Measurements from ENCODE around the gene MOSPD3. TPM values are rescaled to one million over a fixed set of nuclear protein-coding genes. Genes with fewer than 3 reads are reported as not detected.

Gene MOSPD3
- polyA plus RNA-seq, 3 donors, result 12.7 to 15.5 (median 13.3) TPM

DNA sequence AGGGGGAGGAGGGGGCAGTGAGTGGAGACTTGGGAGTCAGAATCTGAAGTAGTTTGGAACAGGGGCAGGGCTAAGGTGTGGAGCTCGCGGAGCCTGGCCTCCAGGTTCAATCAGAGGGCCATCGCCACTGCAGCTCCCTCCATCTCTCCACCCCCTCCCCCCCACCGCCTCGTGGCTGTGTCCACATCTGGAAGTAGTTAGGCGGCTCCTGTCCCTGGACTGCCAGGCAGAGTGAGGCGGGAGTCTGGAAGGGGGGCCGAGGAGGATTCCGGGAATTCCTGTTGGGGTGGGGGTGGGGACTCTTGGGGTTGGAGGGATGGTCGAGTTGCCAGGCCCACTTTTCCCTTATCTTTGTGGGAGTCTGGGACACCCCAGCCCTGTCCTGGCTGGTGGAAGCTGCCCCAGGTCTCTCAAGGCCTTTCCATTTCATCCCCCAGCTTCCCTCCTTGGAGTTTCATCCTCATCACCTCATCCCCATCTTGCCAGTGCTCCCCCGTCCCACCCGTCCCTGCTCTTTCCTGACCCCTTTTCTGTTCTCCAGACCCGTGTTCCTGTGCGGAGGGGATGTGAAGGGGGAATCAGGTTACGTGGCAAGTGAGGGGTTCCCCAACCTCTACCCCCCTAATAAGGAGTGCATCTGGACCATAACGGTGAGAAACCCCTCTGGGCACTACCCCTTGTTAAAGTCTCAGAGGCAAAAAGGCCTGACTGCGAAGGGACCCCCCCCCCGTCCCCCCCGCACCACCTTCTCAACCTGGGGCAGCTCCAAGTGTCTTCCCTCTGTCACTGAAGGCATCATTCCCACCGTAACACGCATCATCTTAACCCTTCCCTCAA lies 9.2 kb upstream of the MOSPD3 start:
- H3K4me2 ChIP-seq (replicated peaks; ENCODE audit: extremely low read depth, low read length, poor library complexity, severe bottlenecking), result peak overlapping the region; percentile 90
- H3K9ac ChIP-seq (ENCODE audit: insufficient read depth, low read length, poor library complexity, severe bottlenecking), result no peak overlapping the region
- Mint-ChIP-seq H3K4me1 (peaks cover 21% of the 10 kb centered on the region), H3K27ac (no peak overlapping the region), H3K27me3 (ENCODE audit: low read depth in 3 of 3) (peaks cover 20 to 42% (median 39%) of the 10 kb centered on the region in 3 donors), H3K36me3 (peaks cover 0 to 4% of the 10 kb centered on the region in 2 donors), H3K4me3 (peak overlapping the region in 1 of 2 donors; percentile 20), H3K9me3 (peaks cover 0 to 5% (median 0%) of the 10 kb centered on the region in 7 donors)
- no peak overlapping the region for H3K27ac ChIP-seq (ENCODE audit: low read depth in 1 of 2, low read length in 2 of 2)
- 86% methylated on average over 3 of the region's 21 CpGs for WGBS (ENCODE audit: insufficient coverage)
- no peak for DNase-seq
- no peaks in the 10 kb centered on the region for H3K9me3 ChIP-seq (replicated peaks in 1 of 2; ENCODE audit: control insufficient read depth in 1 of 2, insufficient read depth in 1 of 2, low read length in 2 of 2)
- intact Hi-C loops (cut with micrococcal nuclease), result no loop called here
- peaks cover 0 to 24% of the 10 kb centered on the region in 2 donors for H3K27me3 ChIP-seq (ENCODE audit: control insufficient read depth in 2 of 2, insufficient read depth in 2 of 2, low read length in 2 of 2)
- H3K4me1 ChIP-seq (ENCODE audit: control insufficient read depth in 1 of 2, insufficient read depth in 2 of 2, low read length in 2 of 2), result peaks cover 24 to 26% of the 10 kb centered on the region in 2 donors
- no peaks in the 10 kb centered on the region for H3K36me3 ChIP-seq (replicated peaks in 1 of 2; ENCODE audit: control insufficient read depth in 1 of 2, insufficient read depth in 2 of 2, low read length in 2 of 2)
- TF ChIP-seq, protein P1, sequence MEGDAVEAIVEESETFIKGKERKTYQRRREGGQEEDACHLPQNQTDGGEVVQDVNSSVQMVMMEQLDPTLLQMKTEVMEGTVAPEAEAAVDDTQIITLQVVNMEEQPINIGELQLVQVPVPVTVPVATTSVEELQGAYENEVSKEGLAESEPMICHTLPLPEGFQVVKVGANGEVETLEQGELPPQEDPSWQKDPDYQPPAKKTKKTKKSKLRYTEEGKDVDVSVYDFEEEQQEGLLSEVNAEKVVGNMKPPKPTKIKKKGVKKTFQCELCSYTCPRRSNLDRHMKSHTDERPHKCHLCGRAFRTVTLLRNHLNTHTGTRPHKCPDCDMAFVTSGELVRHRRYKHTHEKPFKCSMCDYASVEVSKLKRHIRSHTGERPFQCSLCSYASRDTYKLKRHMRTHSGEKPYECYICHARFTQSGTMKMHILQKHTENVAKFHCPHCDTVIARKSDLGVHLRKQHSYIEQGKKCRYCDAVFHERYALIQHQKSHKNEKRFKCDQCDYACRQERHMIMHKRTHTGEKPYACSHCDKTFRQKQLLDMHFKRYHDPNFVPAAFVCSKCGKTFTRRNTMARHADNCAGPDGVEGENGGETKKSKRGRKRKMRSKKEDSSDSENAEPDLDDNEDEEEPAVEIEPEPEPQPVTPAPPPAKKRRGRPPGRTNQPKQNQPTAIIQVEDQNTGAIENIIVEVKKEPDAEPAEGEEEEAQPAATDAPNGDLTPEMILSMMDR (IDR thresholded peaks at IDR 0.05), result no peak
- H4K20me1 ChIP-seq (ENCODE audit: insufficient read depth, low read length), result no peaks in the 10 kb centered on the region
- peak overlapping the region; percentile 92 for H2AFZ ChIP-seq (ENCODE audit: insufficient read depth, low read depth, low read length, poor library complexity, severe bottlenecking)
- H3K79me2 ChIP-seq (ENCODE audit: insufficient read depth, low read length), result no peaks in the 10 kb centered on the region
- H3K4me3 ChIP-seq (replicated peaks in 1 of 3; ENCODE audit: low read depth in 2 of 3, low read length in 3 of 3), result peak overlapping the region in 1 of 3 experiments; percentile 90

DNA sequence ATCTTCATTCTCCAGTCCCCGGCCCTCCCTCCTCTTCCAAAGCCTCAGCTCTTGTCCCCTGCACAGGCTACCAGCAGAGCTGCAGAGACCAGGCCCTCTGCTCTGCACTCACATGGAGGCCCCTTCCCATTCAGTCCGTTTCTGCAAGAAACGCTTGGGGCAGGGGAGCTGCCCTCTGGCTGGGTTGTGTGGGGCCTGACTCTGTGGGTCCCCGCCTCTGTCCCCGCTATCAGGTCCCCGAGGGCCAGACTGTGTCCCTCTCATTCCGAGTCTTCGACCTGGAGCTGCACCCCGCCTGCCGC lies 8.7 kb upstream of the MOSPD3 start:
- peak overlapping the region; percentile 90 for H3K4me2 ChIP-seq (replicated peaks; ENCODE audit: extremely low read depth, low read length, poor library complexity, severe bottlenecking)
- Mint-ChIP-seq H3K4me3 (peak overlapping the region; percentile 71 to 87), H3K36me3 (peaks cover 0 to 4% of the 10 kb centered on the region in 2 donors), H3K27ac (peak overlapping the region in 2 of 7 donors; percentile 61 to 71), H3K9me3 (peaks cover 0 to 5% (median 0%) of the 10 kb centered on the region in 7 donors), H3K4me1 (peaks cover 21% of the 10 kb centered on the region), H3K27me3 (ENCODE audit: low read depth in 3 of 3) (peaks cover 17 to 45% (median 40%) of the 10 kb centered on the region in 3 donors)
- intact Hi-C loops (cut with micrococcal nuclease), result loop anchor here in 1 of 2 donors (2.0 kb wide), 1 partner anchor 87 kb away; no protein-coding TSS in a partner anchor
- peaks cover 24 to 26% of the 10 kb centered on the region in 2 donors for H3K4me1 ChIP-seq (ENCODE audit: control insufficient read depth in 1 of 2, insufficient read depth in 2 of 2, low read length in 2 of 2)
- no peak overlapping the region for H3K27ac ChIP-seq (ENCODE audit: low read depth in 1 of 2, low read length in 2 of 2)
- TF ChIP-seq, protein P1 (IDR thresholded peaks at IDR 0.05), result no peak
- peak overlapping the region; percentile 92 for H2AFZ ChIP-seq (ENCODE audit: insufficient read depth, low read depth, low read length, poor library complexity, severe bottlenecking)
- WGBS (ENCODE audit: insufficient coverage), result 32% methylated on average over 10 of the region's 10 CpGs
- peak overlapping the region; percentile 50 for H3K9ac ChIP-seq (ENCODE audit: insufficient read depth, low read length, poor library complexity, severe bottlenecking)
- DNase-seq, result no peak
- no peaks in the 10 kb centered on the region for H3K79me2 ChIP-seq (ENCODE audit: insufficient read depth, low read length)
- no peaks in the 10 kb centered on the region for H3K9me3 ChIP-seq (replicated peaks in 1 of 2; ENCODE audit: control insufficient read depth in 1 of 2, insufficient read depth in 1 of 2, low read length in 2 of 2)
- H3K27me3 ChIP-seq (ENCODE audit: control insufficient read depth in 2 of 2, insufficient read depth in 2 of 2, low read length in 2 of 2), result peaks cover 0 to 24% of the 10 kb centered on the region in 2 donors
- H3K4me3 ChIP-seq (replicated peaks in 1 of 3; ENCODE audit: low read depth in 2 of 3, low read length in 3 of 3), result peak overlapping the region in 2 of 3 experiments; percentile 89 to 90
- H4K20me1 ChIP-seq (ENCODE audit: insufficient read depth, low read length), result no peaks in the 10 kb centered on the region
- H3K36me3 ChIP-seq (replicated peaks in 1 of 2; ENCODE audit: control insufficient read depth in 1 of 2, insufficient read depth in 2 of 2, low read length in 2 of 2), result no peaks in the 10 kb centered on the region

Data from CD14-positive monocyte (primary cell).